GM21447 (cell line): ENCODE measurements around the gene SLC9C2.
A peak's percentile ranks its signal among the peaks of the same experiment; 100 is the strongest.
"Not testable (repeated sequence)": the region's sequence is repeated elsewhere in the genome, so short reads cannot be mapped to it uniquely, and the experiment has no call there.

Experiments
- ATAC-seq: cut with Tn5 transposase; IDR thresholded peaks from one replicate; pipeline ENCODE4 v1.9.1; 2021; ENCODE audit not compliant: unreplicated experiment

The SLC9C2 gene, protein sequence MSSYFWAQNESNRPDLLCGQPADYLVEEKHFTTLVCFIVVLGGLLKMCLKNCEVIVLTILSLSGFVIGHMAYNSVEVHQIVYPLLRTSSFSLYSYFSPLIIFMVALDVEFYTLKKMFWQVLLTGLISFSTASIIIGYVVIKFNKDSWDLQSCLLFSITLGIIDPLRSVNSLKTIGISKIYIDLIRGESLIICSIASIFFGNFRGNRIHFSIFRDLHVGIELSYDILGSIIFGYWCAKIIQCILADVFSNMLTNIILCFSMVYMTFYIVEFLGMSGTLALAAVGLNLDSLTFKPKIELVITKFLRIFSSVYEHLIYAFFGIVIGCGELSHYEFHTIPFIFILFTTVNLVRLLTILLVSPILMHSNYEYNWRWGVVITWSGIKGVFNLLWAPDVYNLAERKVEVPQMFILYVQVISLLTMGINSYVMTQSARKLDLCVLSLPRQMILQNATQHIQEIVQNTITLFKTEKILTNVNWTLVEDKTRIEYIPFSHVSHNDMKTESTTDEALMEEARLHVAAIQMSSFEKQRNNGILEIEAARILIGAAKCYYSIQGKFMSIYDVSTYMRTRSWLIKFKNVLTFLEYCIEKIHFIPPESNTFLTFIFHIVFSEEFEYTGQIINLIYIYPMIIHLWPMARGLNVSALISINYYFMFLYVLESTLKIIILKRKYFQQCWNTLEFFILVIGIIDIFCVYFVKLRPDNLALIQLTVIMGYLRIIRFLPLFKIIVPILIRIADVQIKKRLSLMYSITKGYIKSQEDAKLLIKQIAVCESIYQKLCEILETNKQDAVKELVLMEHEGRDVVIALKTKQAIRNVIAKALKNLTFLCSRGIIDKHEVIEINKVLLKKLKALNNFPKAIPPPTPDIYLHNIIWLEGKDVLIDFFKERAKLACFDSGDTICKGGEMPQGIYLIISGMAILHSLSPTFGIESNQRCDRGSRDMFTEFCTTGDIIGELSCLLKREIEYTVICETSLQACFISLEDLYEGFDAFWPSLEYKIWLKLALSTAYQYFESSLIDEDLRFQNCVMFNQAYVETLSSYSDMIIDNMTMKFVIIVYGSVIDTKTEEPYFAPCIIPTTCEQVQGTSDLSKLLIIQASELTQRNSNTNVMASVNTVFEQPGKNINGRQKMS

DNA sequence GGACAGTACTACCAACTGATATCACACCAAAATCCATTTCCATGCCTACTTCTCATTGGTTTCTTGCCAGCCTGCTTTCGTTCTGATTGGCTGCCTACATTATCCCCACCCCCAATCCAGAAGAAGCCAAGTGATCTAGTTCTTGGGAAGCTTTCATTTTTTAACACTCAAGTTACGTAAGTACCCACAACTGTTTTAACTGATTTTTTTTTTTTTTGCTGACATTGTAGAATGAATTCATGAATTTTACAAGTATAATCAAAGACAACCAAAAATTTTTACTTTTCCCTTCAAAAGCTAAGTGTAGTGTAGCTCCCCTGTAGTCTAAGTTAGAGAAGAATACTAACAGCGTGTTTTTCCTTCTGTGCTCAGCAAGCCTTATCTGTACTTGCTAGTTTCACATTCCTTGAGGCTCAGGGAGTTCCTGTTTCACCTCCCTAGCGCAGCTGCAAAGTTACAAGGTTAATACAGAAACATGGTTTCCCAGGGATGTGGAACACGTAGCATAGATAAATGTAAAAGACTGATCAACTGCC, at the start of gene SLC9C2:
Gene SLC9C2, minus strand, starts transcription at position 17 of the 536 bp plus-strand sequence. CDS start 1,296 bp downstream, outside the sequence.
- ATAC-seq = no peak

DNA sequence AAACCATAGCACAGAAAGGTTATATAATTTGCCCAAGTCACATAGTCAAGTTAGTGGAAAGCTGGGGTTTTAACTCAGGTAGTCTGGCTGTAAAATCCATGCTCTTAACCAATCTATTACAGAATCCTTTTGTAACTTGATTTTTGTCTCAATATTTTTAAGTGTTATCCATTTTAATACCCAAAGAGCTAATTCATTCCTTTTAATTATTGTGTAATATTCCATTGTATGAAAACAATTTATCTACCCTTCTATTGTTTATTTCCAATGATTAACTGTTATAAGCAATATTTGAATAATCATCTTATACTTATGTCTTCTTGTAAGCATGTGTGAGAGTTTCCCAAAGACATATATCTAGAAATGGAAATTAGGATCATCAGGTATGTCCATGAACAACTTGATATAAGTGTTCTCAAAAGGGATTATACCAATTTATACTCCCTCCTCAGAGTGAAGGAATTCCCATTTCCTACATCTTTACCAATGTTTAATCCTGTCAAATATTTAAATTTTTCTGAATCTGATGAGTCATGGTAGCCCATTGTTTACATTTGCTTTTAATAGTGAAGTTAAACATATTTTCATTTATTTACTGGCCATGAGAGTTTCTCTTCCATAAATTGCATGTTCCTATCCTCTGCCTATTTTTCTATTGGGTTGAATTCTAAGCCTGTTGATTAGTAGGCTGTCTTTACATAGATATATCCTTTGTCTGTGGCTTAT, 46.2 kb upstream of the SLC9C2 start:
- no peak for ATAC-seq

DNA sequence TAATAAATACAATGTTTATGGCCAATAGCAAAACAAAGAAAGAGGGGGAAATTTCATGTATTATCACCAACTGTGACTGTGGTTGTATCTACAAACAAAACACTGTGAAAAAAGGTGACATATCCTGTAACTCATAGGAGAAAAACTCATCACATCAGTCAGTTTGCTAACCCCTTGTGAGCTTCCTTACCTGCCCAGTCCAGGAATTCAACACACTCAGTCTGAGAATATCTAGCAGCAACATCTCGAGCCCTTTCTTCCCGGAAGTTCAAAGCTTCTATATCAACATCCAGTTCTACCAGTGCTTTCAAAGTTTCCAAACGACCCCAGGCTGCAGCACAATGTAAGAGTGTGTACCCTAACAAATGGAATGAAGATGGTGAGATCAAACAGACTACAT, 43.8 kb upstream of the SLC9C2 start:
- no peak for ATAC-seq

DNA sequence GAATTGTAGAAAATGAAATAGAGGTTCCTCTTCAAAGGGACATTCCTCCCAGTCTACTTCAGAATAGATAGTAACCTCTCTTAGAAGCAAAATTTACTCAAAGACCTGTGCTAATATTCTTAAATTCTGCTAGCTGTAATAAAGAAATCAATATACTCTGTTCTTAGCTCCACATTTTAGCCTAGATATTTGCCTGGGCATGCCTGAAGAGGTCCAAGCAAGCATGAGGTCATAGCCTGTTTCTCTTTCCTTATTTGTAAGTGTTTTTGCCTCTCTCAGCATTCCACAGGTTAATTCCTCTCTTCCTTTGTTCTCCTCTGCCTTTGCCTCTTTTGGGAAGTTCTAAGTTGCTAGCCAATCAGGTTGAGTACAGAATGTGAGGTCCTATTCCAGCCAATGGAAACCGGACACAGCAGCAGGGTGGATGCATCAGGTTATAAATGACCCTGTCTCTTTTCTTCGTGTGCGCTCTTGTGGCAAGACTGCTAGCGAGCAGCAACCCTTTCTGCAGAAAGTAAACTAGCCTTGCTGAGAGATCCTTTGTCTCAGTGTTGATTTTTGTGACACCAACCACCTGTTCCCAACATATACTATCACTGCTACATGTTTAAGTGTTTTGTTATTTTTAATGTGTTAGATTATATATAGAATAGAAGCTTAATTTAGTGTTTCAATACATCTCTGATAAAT, 39.7 kb upstream of the SLC9C2 start:
- not testable (repeated sequence) for ATAC-seq

DNA sequence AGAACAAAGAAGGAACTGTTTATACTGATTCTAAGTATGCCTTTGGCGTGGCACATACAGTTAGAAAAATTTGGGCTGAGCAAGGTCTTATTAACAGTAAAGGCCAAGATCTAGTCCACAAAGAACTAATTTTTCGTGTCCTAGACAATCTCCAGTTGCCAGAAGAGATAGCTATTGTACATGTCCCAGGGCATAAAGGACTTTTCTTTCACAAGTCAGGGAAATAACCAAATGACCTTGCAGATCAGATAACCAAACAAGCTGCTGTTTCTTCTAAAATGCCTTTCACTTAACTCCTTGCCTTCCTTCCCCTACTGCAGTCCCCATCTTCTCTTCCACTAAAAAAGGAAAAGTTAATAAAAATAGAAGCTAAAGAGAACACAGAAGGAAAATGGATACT, 36.2 kb upstream of the SLC9C2 start:
- ATAC-seq = no peak

DNA sequence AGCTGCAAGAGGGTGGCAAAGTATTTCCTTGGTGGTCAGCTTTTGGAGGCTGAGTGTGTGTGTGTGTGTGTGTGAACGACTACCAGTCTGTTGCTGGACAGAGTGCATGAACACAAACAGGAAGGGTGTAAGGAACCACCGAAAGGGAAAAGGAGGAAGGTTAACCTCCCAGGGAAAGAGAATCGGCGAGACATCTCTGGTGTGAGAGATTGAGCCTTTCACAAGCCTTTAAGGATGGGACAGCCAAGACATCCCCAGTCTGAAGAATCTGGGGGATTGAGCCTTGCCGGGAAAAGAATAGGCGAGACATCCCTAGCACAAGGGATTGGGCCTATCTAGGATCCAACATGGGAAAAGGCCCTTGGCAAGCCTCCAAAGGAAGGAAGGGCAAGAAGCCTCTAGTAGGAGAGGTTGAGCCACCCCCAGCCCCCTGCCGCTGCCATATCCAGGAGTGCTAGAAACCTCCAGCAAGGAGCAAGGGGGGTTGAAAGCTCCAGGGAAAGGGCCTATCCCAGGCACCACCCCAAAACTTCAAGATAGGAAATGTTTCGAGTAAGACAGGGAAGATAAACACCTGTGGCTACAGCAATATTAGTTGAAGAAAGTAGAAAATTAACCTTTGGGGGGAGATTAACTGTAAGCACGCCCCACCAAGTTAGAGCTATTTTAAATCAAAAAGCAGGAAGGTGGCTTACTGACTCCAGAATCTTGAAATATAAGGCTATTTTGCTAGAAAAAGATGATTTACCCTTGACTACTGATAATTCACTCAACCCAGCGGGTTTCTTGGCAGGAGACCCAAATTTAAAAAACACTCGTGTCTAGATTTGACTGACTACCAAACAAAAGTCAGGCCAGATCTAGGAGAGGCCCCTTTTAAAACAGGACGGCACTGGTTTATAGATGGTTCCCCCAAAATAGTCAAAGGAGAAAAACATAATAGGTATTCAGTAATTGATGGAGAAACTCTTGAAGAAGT, 35.5 kb upstream of the SLC9C2 start:
- no peak for ATAC-seq

DNA sequence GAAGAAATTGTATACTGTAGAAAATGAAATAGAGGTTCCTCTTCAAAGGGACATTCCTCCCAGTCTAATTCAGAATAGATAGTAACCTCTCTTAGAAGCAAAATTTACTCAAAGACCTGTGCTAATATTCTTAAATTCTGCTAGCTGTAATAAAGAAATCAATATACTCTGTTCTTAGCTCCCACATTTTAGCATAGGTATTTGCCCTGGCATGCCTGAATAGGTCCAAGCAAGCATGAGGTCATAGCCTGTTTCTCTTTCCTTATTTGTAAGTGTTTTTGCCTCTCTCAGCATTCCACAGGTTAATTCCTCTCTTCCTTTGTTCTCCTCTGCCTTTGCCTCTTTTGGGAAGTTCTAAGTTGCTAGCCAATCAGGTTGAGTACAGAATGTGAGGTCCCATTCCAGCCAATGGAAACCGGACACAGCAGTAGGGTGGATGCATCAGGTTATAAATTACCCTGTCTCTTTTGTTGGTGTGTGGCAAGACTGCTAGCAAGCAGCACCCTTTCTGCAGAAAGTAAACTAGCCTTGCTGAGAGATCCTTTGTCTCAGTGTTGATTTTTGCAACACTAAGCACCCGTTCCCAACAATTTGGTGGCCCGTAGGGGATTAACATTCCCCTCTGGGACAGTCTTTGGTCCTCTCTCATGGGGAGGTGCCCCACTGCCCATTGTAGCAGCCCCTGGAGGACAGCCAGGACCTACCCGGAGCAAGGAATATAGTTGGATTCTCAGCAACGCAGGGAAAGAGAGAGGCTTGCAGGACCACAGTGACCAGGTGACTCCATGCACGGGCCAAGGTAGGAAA, 34.6 kb upstream of the SLC9C2 start:
- ATAC-seq = not testable (repeated sequence)

DNA sequence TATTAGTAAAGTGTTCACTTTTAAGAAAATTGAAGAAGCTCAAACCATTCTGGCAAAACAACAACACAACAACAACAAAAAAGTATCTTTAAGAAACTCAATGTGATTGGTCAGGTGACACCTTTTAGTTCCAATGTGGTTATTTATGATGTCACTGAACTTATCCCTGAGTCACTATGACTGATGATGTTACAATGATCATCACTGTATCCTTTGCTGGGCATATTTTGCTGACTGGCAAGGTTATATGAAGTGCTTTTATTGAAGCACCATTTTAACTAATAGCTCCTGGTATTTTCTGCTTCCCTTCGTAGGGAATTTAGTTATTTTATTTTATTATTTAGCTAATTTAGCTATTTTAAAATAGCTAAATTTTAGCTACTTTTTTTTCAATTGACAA, 32.2 kb upstream of the SLC9C2 start, which contains the start of gene TEX50:
Gene TEX50, plus strand, starts transcription at position 223 of the 400 bp plus-strand sequence. CDS start 184 bp downstream, outside the sequence.
- ATAC-seq = no peak

DNA sequence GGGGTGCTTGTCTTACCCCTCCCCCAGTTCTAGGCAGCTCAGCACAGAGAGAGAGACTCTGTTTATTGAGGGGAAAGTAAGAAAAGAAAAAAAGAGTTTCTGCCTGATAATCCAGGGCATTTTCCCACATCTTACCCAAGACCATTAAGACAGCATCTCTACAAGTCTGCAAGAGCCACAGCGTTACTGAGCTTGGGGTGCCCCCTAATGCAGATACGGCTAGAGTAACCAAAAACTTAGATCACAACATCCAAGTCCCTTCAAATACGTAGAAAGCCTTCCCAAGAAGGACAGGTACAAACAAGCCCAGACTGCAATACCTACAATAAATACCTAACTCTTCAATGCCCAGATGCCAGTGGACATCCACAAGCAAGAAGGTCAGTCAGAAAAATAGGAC, 26.0 kb upstream of the SLC9C2 start:
- ATAC-seq = no peak

DNA sequence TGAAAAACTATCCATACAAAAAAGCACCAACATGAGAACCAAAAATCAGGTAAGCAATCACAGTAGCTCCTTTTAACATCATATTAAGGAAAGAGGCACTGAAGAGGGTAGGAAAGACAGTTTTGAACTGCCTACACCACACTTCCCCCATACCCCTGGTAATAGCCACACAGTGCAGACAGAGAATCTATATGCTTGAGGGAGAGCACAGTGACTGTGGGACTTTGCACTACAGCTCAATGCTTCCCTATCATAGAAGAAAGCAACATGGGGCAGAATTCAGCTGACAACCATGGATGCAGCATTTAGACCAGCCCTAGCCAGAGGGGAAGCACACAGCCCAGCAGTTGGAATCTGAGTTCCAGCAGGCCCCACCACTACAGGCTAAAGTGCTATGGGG, 24.4 kb upstream of the SLC9C2 start:
- no peak for ATAC-seq

DNA sequence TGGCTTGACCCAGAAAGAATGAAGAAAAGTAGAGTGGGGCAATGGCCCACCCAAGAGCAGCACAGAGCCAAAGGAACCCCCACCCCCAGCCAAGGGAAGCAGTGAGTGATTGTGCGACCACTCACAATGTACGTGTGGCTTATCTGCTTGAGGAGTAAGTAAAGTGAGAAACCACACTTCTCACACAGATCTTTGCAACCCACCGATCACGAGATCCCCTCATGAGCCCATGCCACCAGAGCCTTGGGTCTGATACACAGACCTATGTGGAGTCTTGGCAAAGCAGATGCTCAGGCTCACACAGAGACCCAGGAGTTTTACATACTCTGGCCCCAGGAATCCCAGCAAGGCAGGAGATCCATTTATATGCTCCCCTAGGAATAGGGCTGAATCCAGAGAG, 14.0 kb upstream of the SLC9C2 start:
- ATAC-seq = no peak

DNA sequence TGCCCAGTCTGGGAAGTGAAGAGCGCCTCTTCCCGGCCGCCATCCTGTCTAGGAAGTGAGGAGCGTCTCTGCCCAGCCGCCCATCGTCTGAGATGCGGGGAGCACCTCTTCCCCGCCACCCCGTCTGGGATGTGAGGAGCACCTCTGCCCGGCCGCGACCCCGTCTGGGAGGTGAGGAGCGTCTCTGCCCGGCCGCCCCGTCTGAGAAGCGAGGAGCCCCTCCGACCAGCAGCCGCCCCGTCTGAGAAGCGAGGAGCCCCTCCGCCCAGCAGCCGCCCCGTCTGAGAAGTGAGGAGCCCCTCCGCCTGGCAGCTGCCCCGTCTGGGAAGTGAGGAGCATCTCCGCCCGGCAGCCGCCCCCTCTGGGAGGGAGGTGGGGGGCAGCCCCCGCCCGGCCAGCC, 10.2 kb upstream of the SLC9C2 start:
- ATAC-seq = not testable (repeated sequence)

DNA sequence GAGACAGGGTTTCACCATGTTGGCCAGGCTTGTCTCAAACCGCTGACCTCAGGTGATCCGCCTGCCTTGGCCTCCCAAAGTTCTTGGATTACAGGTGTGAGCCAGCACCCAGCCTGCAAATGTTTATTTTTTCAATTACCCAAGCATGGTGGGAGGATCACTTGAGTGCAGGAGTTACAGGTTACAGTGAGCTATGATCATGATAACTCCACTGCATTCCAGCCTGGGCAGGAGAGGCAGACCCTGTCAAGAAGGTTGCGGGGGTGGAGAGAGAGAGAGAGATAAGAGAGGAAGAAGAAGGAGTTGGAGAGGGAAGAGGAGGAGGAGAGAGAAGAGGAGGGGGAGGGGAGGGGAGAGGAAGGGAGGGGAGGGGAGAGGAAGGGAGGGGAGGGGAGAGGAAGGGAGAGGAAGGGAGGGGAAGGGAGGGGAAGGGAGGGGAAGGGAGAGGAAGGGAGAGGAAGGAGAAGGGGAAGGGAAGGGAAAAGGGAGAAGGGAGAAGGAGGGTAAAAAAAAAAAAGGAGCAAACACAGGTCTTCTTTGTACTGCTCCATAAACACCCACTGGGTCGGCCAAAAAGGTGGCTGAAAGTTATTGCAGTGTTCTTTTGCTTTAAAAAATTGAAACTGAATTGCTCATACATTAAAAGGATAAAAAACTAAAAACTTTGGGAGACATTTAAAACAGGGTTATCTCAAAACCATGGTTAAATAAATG, 5.8 kb upstream of the SLC9C2 start:
- ATAC-seq = no peak

DNA sequence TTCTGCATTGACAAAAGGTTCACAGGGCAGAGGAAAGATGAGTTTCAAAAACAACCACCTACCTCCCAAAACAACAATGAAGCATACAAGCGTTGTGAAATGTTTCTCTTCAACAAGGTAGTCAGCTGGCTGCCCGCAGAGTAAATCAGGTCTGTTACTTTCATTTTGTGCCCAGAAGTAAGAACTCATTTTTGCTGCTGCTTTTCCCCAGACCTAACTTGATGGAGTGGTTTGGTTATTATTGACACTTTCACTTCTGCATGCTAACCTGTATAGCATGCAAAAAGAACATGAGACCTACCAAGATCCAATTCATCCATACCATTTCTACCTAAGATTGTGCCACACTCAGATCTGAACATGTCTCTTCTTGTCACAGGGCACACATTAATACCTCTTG, 1.3 kb downstream of the SLC9C2 start:
- peak; percentile 69 for ATAC-seq

DNA sequence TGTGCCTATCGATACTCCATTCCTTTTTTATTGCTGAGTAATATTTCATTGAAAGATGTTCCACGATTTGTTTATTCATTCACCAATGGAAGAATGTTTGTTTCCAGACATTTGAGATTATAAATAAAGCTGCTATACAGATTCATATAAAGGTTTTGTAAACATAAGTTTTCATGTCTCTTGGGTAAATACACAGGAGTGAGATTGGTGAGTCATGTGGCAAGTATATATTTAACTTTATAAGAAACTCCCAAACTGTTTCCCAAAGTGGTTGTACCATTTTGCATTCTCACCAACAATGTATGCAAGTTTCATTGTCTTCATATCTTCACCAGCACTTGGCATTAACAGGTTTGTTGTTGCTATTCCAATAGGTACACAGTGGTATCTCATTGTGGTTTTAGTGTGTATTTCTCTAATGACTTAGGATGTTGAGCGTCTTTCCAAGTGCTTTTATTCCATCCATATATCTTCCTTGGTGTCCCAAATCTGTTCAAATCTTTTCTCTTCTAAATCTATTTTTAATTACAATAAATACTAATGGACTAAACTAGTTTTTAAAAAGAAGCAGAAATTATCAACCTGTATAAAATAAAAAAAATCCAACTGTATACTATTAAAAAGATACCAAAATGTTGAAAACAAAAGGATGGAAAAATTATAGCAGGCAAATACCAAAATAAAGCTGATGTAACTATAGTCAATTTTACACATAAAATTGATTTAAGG, 6.6 kb downstream of the SLC9C2 start:
- no peak for ATAC-seq

DNA sequence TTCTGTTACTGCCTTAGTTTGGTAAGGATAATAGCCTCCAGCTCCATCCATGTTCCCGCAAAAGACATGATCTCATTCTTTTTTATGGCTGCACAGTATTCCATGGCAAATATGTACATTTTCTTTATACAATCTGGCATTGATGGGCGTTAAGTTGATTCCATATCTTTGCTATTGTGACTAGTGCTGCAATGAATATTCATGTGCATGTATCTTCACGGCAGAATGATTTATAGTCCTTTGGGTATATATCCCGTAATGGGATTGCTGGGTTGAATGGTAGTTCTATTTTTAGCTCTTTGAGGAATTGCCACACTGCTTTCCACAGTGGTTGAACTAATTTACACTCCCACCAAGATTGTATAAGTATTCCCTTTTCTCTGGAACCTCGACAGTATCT, 11.7 kb downstream of the SLC9C2 start:
- not testable (repeated sequence) for ATAC-seq

DNA sequence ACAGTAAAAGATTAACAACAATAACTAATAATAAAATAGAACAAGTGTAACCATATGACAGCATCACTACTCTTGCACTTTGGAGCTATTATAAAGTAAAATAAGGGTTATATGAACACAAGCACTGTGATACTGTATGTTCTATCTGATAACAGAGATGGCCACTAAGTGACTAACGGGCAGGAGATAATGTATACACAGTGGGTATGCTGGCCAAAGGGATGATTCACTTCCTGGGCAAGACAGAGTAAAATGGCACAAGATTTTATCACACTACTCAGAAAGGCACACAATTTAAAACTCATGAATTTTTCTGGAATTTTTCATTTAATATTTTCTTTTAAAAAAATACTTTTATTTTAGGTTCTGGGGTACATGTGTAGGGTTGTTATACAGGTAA, 12.3 kb downstream of the SLC9C2 start:
- ATAC-seq = no peak
